DMS79 (cell line): ENCODE results near the gene LSAMP.

Experiments
- DNase-seq: peaks from one replicate; lab custom pipeline; 2025; lab: John Stamatoyannopoulos, UW

The LSAMP gene

GRCh38 chr3:116432795-116433194 lies 12.5 kb downstream of the LSAMP start:
- DNase-seq: no peak

GRCh38 chr3:116429479-116430269 lies 15.6 kb downstream of the LSAMP start:
- no peak for DNase-seq

GRCh38 chr3:116426036-116426435 lies 19.3 kb downstream of the LSAMP start:
- DNase-seq: no peak

- no peak for DNase-seq
Observed at GRCh38 chr3:116425126-116425525, 20.2 kb downstream of the LSAMP start.

GRCh38 chr3:116423945-116424344 lies 21.3 kb downstream of the LSAMP start:
- no peak for DNase-seq

- DNase-seq: no peak
Observed at GRCh38 chr3:116423374-116423773, 21.9 kb downstream of the LSAMP start.

GRCh38 chr3:116417151-116417550 lies 28.1 kb downstream of the LSAMP start:
- DNase-seq: no peak

GRCh38 chr3:116413319-116413718 lies 32.0 kb downstream of the LSAMP start:
- DNase-seq: no peak

- DNase-seq: no peak
Observed at GRCh38 chr3:116408473-116408872, 36.8 kb downstream of the LSAMP start.

- DNase-seq: no peak
Observed at GRCh38 chr3:116405231-116405630, 40.1 kb downstream of the LSAMP start.

- DNase-seq: no peak
Observed at GRCh38 chr3:116399701-116400226, 45.5 kb downstream of the LSAMP start.

- DNase-seq: peak; percentile 36
Observed at GRCh38 chr3:116394365-116394764, 50.9 kb downstream of the LSAMP start.

- DNase-seq: no peak
Observed at GRCh38 chr3:116393199-116393598, 52.1 kb downstream of the LSAMP start.

GRCh38 chr3:116392291-116392690 lies 53.0 kb downstream of the LSAMP start:
- DNase-seq: no peak

- DNase-seq: no peak
Observed at GRCh38 chr3:116391296-116392201, 53.7 kb downstream of the LSAMP start.

- no peak for DNase-seq
Observed at GRCh38 chr3:116390318-116390717, 55.0 kb downstream of the LSAMP start.

- no peak for DNase-seq
Observed at GRCh38 chr3:116388867-116389385, 56.4 kb downstream of the LSAMP start.

GRCh38 chr3:116386168-116386567 lies 59.1 kb downstream of the LSAMP start:
- no peak for DNase-seq

GRCh38 chr3:116384717-116385116 lies 60.6 kb downstream of the LSAMP start:
- no peak for DNase-seq

- DNase-seq: no peak
Observed at GRCh38 chr3:116378077-116378476, 67.2 kb downstream of the LSAMP start.

- DNase-seq: no peak
Observed at GRCh38 chr3:116374901-116375300, 70.4 kb downstream of the LSAMP start.

GRCh38 chr3:116367761-116368395 lies 77.4 kb downstream of the LSAMP start:
- no peak for DNase-seq
